Measurements from ENCODE around the gene ARID1B. TPM values are rescaled to one million over a fixed set of nuclear protein-coding genes. Genes with fewer than 3 reads are reported as not detected.

ARID1B gene
- total and polyA plus RNA-seq, 10 of the 15 experiments (the other 5 are each of a cell fraction or from before 2014, with no cell fraction given): 24.7 to 133 (median 54.6) TPM

- TF ChIP-seq CREM (IDR thresholded peaks at IDR 0.05; ENCODE audit: low read depth): no peak
- no peak for TF ChIP-seq TCF3 (IDR thresholded peaks at IDR 0.05; ENCODE audit: borderline replicate concordance, insufficient read depth, low read depth, low read length)
Measured at GRCh38 chr6:156950084-156950483, 172.9 kb downstream of the ARID1B start (continued).

GRCh38 chr6:156950531-156950930, 173.4 kb downstream of the ARID1B start:
- POLR2A ChIA-PET: no interaction called here
- peaks cover 76% of the 10 kb centered on the region for H3K79me2 ChIP-seq (ENCODE audit: control insufficient read depth, insufficient read depth, low read length)
- H3K36me3 ChIP-seq (ENCODE audit: control insufficient read depth in 2 of 2, insufficient read depth in 2 of 2, low read length in 1 of 2): peaks cover 0 to 5% of the 10 kb centered on the region in 2 experiments; a peak in 2 of 4 replicates
- ATAC-seq: no peak
- H3K9me3 ChIP-seq (replicated peaks; ENCODE audit: control insufficient read depth, insufficient read depth, low read length): no peaks in the 10 kb centered on the region; the same call in 2 of the 3 replicates
- no peak for FAIRE-seq
- peaks cover 4% of the 10 kb centered on the region; the same call in 1 of the 2 replicates for H3K4me1 ChIP-seq (ENCODE audit: control insufficient read depth, insufficient read depth, low read length)
- CTCF ChIA-PET: interaction anchor here (2.0 kb wide), 1 partner anchor 67 kb away, joined by 5 read pairs; no protein-coding TSS in a partner anchor
- no peak overlapping the region for H2AFZ ChIP-seq (ENCODE audit: control insufficient read depth, low read depth, low read length)
- no peaks in the 10 kb centered on the region for H3K27me3 ChIP-seq (replicated peaks in 1 of 2; ENCODE audit: control insufficient read depth in 2 of 2, insufficient read depth in 2 of 2, low read length in 1 of 2)
- H3K9ac ChIP-seq (ENCODE audit: control insufficient read depth, insufficient read depth, low read length): no peak overlapping the region
- H3K4me2 ChIP-seq (ENCODE audit: control insufficient read depth, insufficient read depth): no peak overlapping the region
- 96% methylated on average over 5 of the region's 5 CpGs for WGBS (ENCODE audit: insufficient coverage, insufficient replicate concordance, low lambda C conversion rate, missing lambda C conversion rate)
- SMC1A ChIA-PET (ENCODE audit: uncharacterized antibody, unreplicated experiment): interaction anchor here (1.4 to 5.3 kb wide), 3 partner anchors 14 to 36 kb away, joined by 3 to 37 read pairs (median 18); no protein-coding TSS in a partner anchor
- H4K20me1 ChIP-seq (ENCODE audit: control insufficient read depth, insufficient read depth): 0 out of 2 replicates have a peak, but pooled peaks cover under 1% of the 10 kb centered on the region
- TF ChIP-seq GABPA (IDR thresholded peaks at IDR 0.05; ENCODE audit: low read depth) (no peak), PRDM15 (CRISPR knock-in tag; IDR thresholded peaks at IDR 0.05) (no peak), ZBTB33 (IDR thresholded peaks at IDR 0.05) (no peak), WRNIP1 (IDR thresholded peaks at IDR 0.05; ENCODE audit: borderline replicate concordance, low read depth, low read length) (no peak), CHD2 (IDR thresholded peaks at IDR 0.05; ENCODE audit: borderline replicate concordance, low read depth, low read length) (no peak), MEF2A (IDR thresholded peaks at IDR 0.05; ENCODE audit: insufficient read depth, low read depth, low read length) (no peak), NFXL1 (IDR thresholded peaks at IDR 0.05; ENCODE audit: borderline replicate concordance) (no peak), ZNF274 (IDR thresholded peaks at IDR 0.05; ENCODE audit: insufficient read depth, insufficient read length) (no peak), RBBP5 (conservative IDR thresholded peaks at IDR 0.05) (no peak), ASH2L (IDR thresholded peaks at IDR 0.05; ENCODE audit: borderline replicate concordance, low read depth) (no peak), SRF (IDR thresholded peaks at IDR 0.05; ENCODE audit: low read depth in 2 of 2, low read length in 2 of 2) (no peak)
- TF ChIP-seq, protein P1, sequence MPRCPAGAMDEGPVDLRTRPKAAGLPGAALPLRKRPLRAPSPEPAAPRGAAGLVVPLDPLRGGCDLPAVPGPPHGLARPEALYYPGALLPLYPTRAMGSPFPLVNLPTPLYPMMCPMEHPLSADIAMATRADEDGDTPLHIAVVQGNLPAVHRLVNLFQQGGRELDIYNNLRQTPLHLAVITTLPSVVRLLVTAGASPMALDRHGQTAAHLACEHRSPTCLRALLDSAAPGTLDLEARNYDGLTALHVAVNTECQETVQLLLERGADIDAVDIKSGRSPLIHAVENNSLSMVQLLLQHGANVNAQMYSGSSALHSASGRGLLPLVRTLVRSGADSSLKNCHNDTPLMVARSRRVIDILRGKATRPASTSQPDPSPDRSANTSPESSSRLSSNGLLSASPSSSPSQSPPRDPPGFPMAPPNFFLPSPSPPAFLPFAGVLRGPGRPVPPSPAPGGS (IDR thresholded peaks at IDR 0.05; ENCODE audit: borderline replicate concordance, insufficient read depth, low read depth, low read length, poor library complexity, severe bottlenecking): no peak
- no peak for DNase-seq (ENCODE audit: low read depth, low spot score)
- H3K27ac ChIP-seq (ENCODE audit: control insufficient read depth, insufficient read depth): no peak overlapping the region
- no peak overlapping the region for H3K4me3 ChIP-seq
- RAD21 ChIA-PET (ENCODE audit: unreplicated experiment): no interaction called here
- intact Hi-C loops (cut with micrococcal nuclease; ENCODE audit: unreplicated experiment): no loop called here
- no TSS peak for BruUV-seq (replicated peaks)
- in situ Hi-C loops (cut with MboI): no loop called here

Measured in GM12878 (cell line).